BJ (cell line): ENCODE results near the gene GUCY2C. TPM values are rescaled to one million over a fixed set of nuclear protein-coding genes. Genes with fewer than 3 reads are reported as not detected.

Experiments used
- CTCF ChIA-PET: fragments of 350-600 bp; formaldehyde crosslinking; extraction: SDS; loops from one replicate; lab custom pipeline; 2021; ENCODE audit warnings: antibody characterized with exemption, inconsistent platforms; lab: Yijun Ruan, JAX
- POLR2A ChIA-PET: fragments of 300-600 bp; sonication (Branson Sonifier 250); formaldehyde crosslinking; extraction: SDS; loops from one replicate; lab custom pipeline; 2021; ENCODE audit warnings: antibody characterized with exemption; lab: Charles Lee
- DNase-seq: peaks from one replicate; pipeline ENCODE4 v3.0.0-alpha.2; 2011; ENCODE audit warnings: low read depth
- H3K27me3 ChIP-seq: 2 replicates; pipeline ENCODE4 v1.6.0; 2011; ENCODE audit warnings: low read length; ENCODE audit not compliant: control insufficient read depth, insufficient read depth
- H3K36me3 ChIP-seq: 2 replicates; pipeline ENCODE4 v1.5.1; 2011; ENCODE audit warnings: low read length; ENCODE audit not compliant: control insufficient read depth, insufficient read depth
- H3K4me3 ChIP-seq: 2 replicates; pipeline ENCODE4 v1.5.1; 2011; ENCODE audit warnings: low read depth, mild to moderate bottlenecking, control low read depth, low read length
- polyA plus RNA-seq: library from polyadenylated mRNA; depleted of rRNA; stranded (reverse); fragments of >200 nt; gene quantifications from 2 replicates; pipeline ENCODE4 v1.2.3, GENCODE V29; 2011
- TF ChIP-seq, protein P1 (sequence below): IDR thresholded peaks from 2 replicates; pipeline ENCODE4 v1.5.1; 2011; ENCODE audit warnings: low read depth, mild to moderate bottlenecking, control low read depth, inconsistent platforms, low read length, moderate library complexity; ENCODE audit not compliant: insufficient read depth

Gene GUCY2C
- polyA plus RNA-seq, 1 experiment: not detected

DNA sequence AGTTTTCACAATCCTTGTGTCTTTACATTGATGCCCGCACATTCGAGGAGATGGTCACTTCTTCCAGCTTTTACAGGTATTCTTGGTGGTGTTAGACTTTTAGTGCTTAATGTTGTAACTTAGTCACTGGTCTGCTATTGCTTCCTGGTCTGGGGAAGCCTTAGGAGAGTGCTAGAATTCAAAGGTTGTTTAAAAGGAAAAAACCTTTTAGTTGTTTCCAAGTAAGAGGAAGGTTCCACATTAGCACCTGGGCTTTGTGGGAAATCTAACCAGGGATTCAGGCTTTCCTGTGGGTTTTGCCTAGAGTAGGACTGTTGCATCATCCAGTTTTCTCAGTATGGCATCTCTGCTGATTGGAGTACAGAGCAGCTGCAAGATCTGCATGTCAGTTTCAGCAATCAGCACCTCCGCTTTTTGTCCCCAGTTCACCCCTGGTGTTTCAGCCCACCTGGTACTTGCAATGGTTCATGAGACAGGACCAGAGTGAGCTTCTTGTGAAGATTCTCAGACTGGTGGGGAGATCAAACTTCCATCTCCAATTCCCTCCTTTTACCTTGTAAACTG lies 84.7 kb downstream of the GUCY2C start:
- Histone ChIP-seq H3K4me3 (no peak overlapping the region), H3K36me3 (no peaks in the 10 kb centered on the region), H3K27me3 (no peaks in the 10 kb centered on the region)
- no peak for DNase-seq
- CTCF ChIA-PET: interaction anchor here (0.7 kb wide), 1 partner anchor 23 kb away, joined by 3 read pairs; no protein-coding TSS in a partner anchor
- TF ChIP-seq, protein P1, sequence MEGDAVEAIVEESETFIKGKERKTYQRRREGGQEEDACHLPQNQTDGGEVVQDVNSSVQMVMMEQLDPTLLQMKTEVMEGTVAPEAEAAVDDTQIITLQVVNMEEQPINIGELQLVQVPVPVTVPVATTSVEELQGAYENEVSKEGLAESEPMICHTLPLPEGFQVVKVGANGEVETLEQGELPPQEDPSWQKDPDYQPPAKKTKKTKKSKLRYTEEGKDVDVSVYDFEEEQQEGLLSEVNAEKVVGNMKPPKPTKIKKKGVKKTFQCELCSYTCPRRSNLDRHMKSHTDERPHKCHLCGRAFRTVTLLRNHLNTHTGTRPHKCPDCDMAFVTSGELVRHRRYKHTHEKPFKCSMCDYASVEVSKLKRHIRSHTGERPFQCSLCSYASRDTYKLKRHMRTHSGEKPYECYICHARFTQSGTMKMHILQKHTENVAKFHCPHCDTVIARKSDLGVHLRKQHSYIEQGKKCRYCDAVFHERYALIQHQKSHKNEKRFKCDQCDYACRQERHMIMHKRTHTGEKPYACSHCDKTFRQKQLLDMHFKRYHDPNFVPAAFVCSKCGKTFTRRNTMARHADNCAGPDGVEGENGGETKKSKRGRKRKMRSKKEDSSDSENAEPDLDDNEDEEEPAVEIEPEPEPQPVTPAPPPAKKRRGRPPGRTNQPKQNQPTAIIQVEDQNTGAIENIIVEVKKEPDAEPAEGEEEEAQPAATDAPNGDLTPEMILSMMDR: no peak
- POLR2A ChIA-PET: no interaction called here

DNA sequence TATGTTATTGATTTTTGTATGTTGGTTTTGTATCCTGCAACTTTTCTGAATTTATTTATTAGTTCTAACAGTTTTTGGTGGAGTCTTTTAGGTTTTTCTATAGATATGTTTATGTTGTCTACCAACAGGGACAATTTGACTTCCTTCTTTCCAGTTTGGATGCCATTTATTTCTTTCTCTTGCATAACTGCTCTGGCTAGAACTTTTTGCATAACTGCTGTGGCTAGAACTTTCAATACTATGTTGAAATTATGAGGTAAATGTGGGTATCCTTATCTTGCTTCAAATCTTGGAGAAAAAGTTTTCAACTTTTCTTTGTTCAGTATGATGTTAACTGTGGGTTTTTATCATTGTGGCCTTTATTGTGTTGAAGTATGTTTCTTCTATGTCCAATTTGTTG lies 88.8 kb downstream of the GUCY2C start:
- Histone ChIP-seq H3K36me3 (no peaks in the 10 kb centered on the region), H3K4me3 (no peak overlapping the region), H3K27me3 (no peaks in the 10 kb centered on the region)
- ChIA-PET CTCF (no interaction called here), POLR2A (no interaction called here)
- TF ChIP-seq, protein P1: no peak
- DNase-seq: no peak

DNA sequence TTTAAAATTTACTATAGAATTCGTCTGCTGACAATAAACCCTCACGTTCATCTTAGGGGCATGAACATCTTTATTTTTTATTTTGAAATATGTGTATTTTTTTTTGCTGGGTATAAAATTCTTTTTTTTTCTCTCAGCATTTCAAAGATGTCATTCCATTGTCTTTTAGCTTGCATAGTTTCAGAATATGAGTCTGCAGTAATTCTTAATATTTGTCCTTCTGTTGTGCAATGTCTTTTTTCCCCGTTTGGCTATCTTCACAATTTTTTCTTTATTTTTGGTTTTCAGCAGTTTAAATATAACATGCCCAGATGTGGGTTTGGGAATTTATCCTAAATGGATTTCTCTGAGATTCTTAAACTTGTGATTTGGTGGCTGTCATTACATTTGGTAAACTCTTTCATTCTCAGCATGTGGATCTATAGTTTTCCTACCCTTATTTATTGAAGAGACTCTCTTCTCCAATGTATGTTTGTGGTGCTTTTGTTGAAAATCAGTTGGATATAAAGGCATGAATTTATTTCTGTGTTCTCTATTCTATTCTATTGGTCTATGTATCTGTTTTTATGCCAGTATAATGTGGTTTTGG lies 90.9 kb downstream of the GUCY2C start:
- Histone ChIP-seq H3K36me3 (no peaks in the 10 kb centered on the region), H3K27me3 (no peaks in the 10 kb centered on the region), H3K4me3 (no peak overlapping the region)
- DNase-seq: no peak
- POLR2A ChIA-PET: interaction anchor here (0.7 kb wide), 1 partner anchor 382 kb away, joined by 3 read pairs; no protein-coding TSS in a partner anchor
- CTCF ChIA-PET: no interaction called here
- TF ChIP-seq, protein P1: no peak

DNA sequence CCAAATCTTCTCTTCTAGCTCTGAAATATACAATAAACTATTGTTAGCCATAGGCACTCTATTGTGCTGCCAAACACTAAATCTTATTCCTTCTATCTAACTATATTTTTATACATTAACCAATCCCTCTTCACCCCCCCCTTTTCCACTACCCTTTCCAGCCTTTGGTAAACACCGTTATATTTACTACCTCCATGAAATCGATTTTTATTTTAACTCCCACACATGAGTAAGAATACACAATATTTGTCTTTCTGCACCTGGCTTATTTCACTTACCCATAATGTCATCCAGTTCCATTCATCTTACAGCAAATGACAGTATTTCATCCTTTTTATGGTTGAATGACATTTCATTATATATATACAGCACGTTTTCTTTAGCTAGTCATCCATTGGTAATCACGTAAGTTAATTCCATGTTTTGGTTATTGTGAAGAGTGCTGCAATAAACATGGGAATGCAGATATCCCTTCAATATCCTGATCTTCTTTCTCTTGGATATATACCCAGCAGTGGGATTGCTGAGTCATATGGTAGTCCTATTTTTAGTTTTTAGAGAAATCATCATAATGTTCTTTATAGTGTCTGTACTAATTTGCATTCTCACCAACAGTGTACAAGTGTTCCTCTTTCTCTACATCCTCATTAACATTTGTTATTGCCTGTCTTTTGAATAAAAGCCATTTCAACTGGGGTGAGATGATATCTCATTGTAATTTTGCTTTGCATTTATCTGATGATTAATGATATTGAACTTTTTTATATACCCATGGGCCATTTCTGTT lies 94.5 kb downstream of the GUCY2C start:
- ChIA-PET POLR2A (no interaction called here), CTCF (no interaction called here)

DNA sequence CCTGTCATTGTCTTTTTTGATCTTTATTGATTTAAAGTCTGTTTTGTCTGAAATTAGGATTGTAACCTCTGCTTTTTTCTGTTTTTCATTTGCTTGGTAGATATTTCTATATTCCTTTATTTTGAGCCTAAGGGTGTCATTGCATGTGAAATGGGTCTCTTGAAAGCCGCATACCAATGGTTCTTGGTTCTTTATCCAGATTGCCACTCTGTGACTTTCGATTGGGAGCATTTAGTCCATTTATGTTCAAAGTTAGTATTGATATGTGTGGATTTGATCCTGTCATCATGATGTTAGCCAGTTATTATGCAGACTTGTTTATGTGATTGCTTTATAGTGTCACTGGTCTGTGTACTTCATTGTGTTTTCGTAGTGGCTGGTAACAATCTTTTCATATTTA lies 98.9 kb downstream of the GUCY2C start:
- Histone ChIP-seq H3K4me3 (no peak overlapping the region), H3K27me3 (no peaks in the 10 kb centered on the region), H3K36me3 (no peaks in the 10 kb centered on the region)
- TF ChIP-seq, protein P1: no peak
- ChIA-PET POLR2A (no interaction called here), CTCF (no interaction called here)
- no peak for DNase-seq

More for the DNA sequence above, 94.5 kb downstream of the GUCY2C start:
- TF ChIP-seq, protein P1: no peak
- no peak for DNase-seq
- Histone ChIP-seq H3K4me3 (no peak overlapping the region), H3K36me3 (no peaks in the 10 kb centered on the region), H3K27me3 (no peaks in the 10 kb centered on the region)
